T-helper 2 cell treated with Interferon-gamma antibody and Interleukin-4, amounts not matched to agents 100 ng/mL and 5 ng/mL, for 36 hours (primary cell): ENCODE measurements around the gene C1GALT1C1. TPM values are rescaled to one million over a fixed set of nuclear protein-coding genes. Genes with fewer than 3 reads are reported as not detected.

Experiments used
- intact Hi-C: fragments of 100-400 bp; cut with micrococcal nuclease; formaldehyde crosslinking; loops from one replicate; pipeline ENCODE4 v1.15.1; 2023
- total RNA-seq: library from RNA; stranded (reverse); gene quantifications from 2 replicates; pipeline ENCODE4 v1.2.3, GENCODE V29; 2022

The C1GALT1C1 gene
- total RNA-seq, 1 donor from 2014 or later: 27.8 TPM

- intact Hi-C loops: loop anchor here (1.0 to 5.0 kb wide), 5 partner anchors 26 to 135 kb away; partner anchors contain the start of genes C1GALT1C1 and LAMP2
Observed at GRCh38 chrX:120603707-120604360, 26.0 kb downstream of the C1GALT1C1 start, which contains the start of gene MCTS1. Gene MCTS1, plus strand, starts transcription at chrX:120604101. Its CDS starts 136 bp downstream, at chrX:120604237.

GRCh38 chrX:120585702-120586101 lies 44.2 kb downstream of the C1GALT1C1 start:
- intact Hi-C loops: no loop called here

Other genes starting within 250 kb of the C1GALT1C1 start
- gene LAMP2, start 160.8 kb downstream of the C1GALT1C1 start, total RNA-seq: 51.9 and 54.6 TPM in 2 replicates
- 30.8 and 33.8 TPM in 2 replicates for gene CUL4B, start 69.1 kb downstream of the C1GALT1C1 start, total RNA-seq
- 58.8 and 64.9 TPM in 2 replicates for gene MCTS1, start 26.0 kb downstream of the C1GALT1C1 start, total RNA-seq
- gene CT47B1, start 245.8 kb upstream of the C1GALT1C1 start, total RNA-seq: not detected in 2 replicates